DOHH2 (cell line): Measurements from ENCODE around the gene TRPC1.

Source experiments
- H3F3A ChIP-seq: fragments of 200-600 bp; sonication (generic), shearing (Covaris generic); 2 replicates; pipeline ENCODE4 v1.6.0; 2016; ENCODE audit warnings: antibody characterized with exemption, mild to moderate bottlenecking; ENCODE audit not compliant: control insufficient read depth, insufficient read depth
- H3K27ac ChIP-seq: fragments of 200-600 bp; sonication (generic); 2 replicates; pipeline ENCODE4 v1.5.1; 2014; ENCODE audit warnings: low read depth, mild to moderate bottlenecking, low read length, moderate library complexity
- H3K27me3 ChIP-seq: fragments of 200-600 bp; sonication (generic); 2 replicates; pipeline ENCODE4 v1.6.1; 2014; ENCODE audit warnings: mild to moderate bottlenecking, low read length, mixed read lengths; ENCODE audit not compliant: control insufficient read depth
- H3K36me3 ChIP-seq: fragments of 200-600 bp; sonication (generic); 2 replicates; pipeline ENCODE4 v1.6.1; 2014; ENCODE audit warnings: mild to moderate bottlenecking, low read length, moderate library complexity, mixed read lengths; ENCODE audit not compliant: control insufficient read depth
- H3K4me1 ChIP-seq: fragments of 200-600 bp; sonication (generic); 2 replicates; pipeline ENCODE4 v1.6.1; 2014; ENCODE audit warnings: mild to moderate bottlenecking, low read length, mixed read lengths; ENCODE audit not compliant: control insufficient read depth
- H3K4me2 ChIP-seq: fragments of 200-600 bp; sonication (generic); 2 replicates; pipeline ENCODE4 v1.6.0; 2014; ENCODE audit warnings: mild to moderate bottlenecking, low read length, moderate library complexity
- H3K4me3 ChIP-seq: fragments of 200-600 bp; sonication (generic); 2 replicates; pipeline ENCODE4 v1.5.1; 2014; ENCODE audit warnings: mild to moderate bottlenecking, low read length, mixed read lengths
- H3K79me2 ChIP-seq: fragments of 200-600 bp; sonication (generic); 2 replicates; pipeline ENCODE4 v1.6.1; 2014; ENCODE audit warnings: mild to moderate bottlenecking, low read length, mixed read lengths; ENCODE audit not compliant: control insufficient read depth
- H3K9me2 ChIP-seq: fragments of 200-600 bp; sonication (generic); replicated peaks from 2 replicates; pipeline ENCODE4 v1.6.1; 2014; ENCODE audit warnings: mild to moderate bottlenecking, low read length, mixed read lengths; ENCODE audit not compliant: control insufficient read depth
- H3K9me3 ChIP-seq: fragments of 200-600 bp; sonication (generic); 2 replicates; pipeline ENCODE4 v1.6.1; 2014; ENCODE audit warnings: antibody characterized with exemption, low read length, mixed read lengths; ENCODE audit not compliant: control insufficient read depth, insufficient read depth
- H4K20me1 ChIP-seq: fragments of 200-600 bp; sonication (generic); 2 replicates; pipeline ENCODE4 v1.6.0; 2014; ENCODE audit warnings: low read depth, mild to moderate bottlenecking, antibody characterized with exemption, low read length, moderate library complexity; ENCODE audit not compliant: control insufficient read depth, insufficient read depth
- CTCF ChIP-seq: fragments of 200-600 bp; sonication (generic); IDR thresholded peaks from one replicate; pipeline ENCODE4 v1.5.1; 2014; ENCODE audit warnings: antibody characterized with exemption, mild to moderate bottlenecking, low read depth, low read length; ENCODE audit not compliant: poor library complexity, severe bottlenecking
- EZH2phosphoT487 ChIP-seq: fragments of 200-600 bp; sonication (generic); IDR thresholded peaks from 2 replicates; pipeline ENCODE4 v1.6.1; 2017; ENCODE audit warnings: borderline replicate concordance, mild to moderate bottlenecking, antibody characterized with exemption, low read length, moderate library complexity, mixed read lengths

The TRPC1 gene

GRCh38 chr3:142690613-142691012 is 33.2 kb upstream of the TRPC1 start:
- Histone ChIP-seq H3K27me3 (no peaks in the 10 kb centered on the region), H3F3A (no peaks in the 10 kb centered on the region), H3K4me3 (no peak overlapping the region), H3K9me3 (no peaks in the 10 kb centered on the region), H4K20me1 (no peaks in the 10 kb centered on the region; the same call in 1 of the 2 replicates), H3K4me2 (no peak overlapping the region), H3K79me2 (no peaks in the 10 kb centered on the region), H3K9me2 (no peaks in the 10 kb centered on the region), H3K27ac (no peak overlapping the region), H3K4me1 (no peaks in the 10 kb centered on the region), H3K36me3 (peaks cover 4% of the 10 kb centered on the region)
- TF ChIP-seq CTCF (no peak), EZH2phosphoT487 (no peak)

- peaks cover 2% of the 10 kb centered on the region for H3K36me3 ChIP-seq
- H3K27ac ChIP-seq, result no peak overlapping the region
- H3K4me1 ChIP-seq, result no peaks in the 10 kb centered on the region
- TF ChIP-seq EZH2phosphoT487, result no peak
- TF ChIP-seq CTCF, result no peak
- no peaks in the 10 kb centered on the region for H4K20me1 ChIP-seq
- H3K79me2 ChIP-seq, result no peaks in the 10 kb centered on the region
- no peak overlapping the region for H3K4me3 ChIP-seq
- no peaks in the 10 kb centered on the region for H3F3A ChIP-seq
- no peaks in the 10 kb centered on the region for H3K27me3 ChIP-seq
- H3K9me3 ChIP-seq, result no peaks in the 10 kb centered on the region
- no peak overlapping the region for H3K4me2 ChIP-seq
- H3K9me2 ChIP-seq, result no peaks in the 10 kb centered on the region
Measured at GRCh38 chr3:142691527-142691926, 32.3 kb upstream of the TRPC1 start.

- no peak overlapping the region for H3K4me3 ChIP-seq
- H4K20me1 ChIP-seq, result no peaks in the 10 kb centered on the region
- H3K27ac ChIP-seq, result no peak overlapping the region
Measured at GRCh38 chr3:142693136-142693853, 30.5 kb upstream of the TRPC1 start.

More at GRCh38 chr3:142693136-142693853, 30.5 kb upstream of the TRPC1 start:
- TF ChIP-seq CTCF, result no peak
- no peak for TF ChIP-seq EZH2phosphoT487
- H3F3A ChIP-seq, result no peaks in the 10 kb centered on the region
- H3K79me2 ChIP-seq, result no peaks in the 10 kb centered on the region
- H3K9me2 ChIP-seq, result no peaks in the 10 kb centered on the region
- no peaks in the 10 kb centered on the region for H3K36me3 ChIP-seq
- no peaks in the 10 kb centered on the region for H3K27me3 ChIP-seq
- no peak overlapping the region for H3K4me2 ChIP-seq
- H3K9me3 ChIP-seq, result no peaks in the 10 kb centered on the region
- no peaks in the 10 kb centered on the region for H3K4me1 ChIP-seq
